HEK293T (cell line): Measurements from ENCODE around the gene NEK3.

ENCODE experiments used
- CTBP1 ChIP-seq: fragments of 450-650 bp; IDR thresholded peaks from 2 replicates; pipeline ENCODE4 v1.6.1; 2016; ENCODE audit warnings: borderline replicate concordance
- ELF4 ChIP-seq: fragments of 450-650 bp; IDR thresholded peaks from 2 replicates; pipeline ENCODE4 v1.6.1; 2017; ENCODE audit warnings: antibody characterized with exemption
- FOXA1 ChIP-seq: fragments of 450-650 bp; IDR thresholded peaks from 2 replicates; pipeline ENCODE4 v1.6.1; 2016; ENCODE audit warnings: mild to moderate bottlenecking
- FOXM1 ChIP-seq: fragments of 450-650 bp; IDR thresholded peaks from 2 replicates; pipeline ENCODE4 v1.6.1; 2017; ENCODE audit warnings: mild to moderate bottlenecking, borderline replicate concordance
- NFRKB ChIP-seq: fragments of 450-650 bp; IDR thresholded peaks from 2 replicates; pipeline ENCODE4 v1.6.1; 2016; ENCODE audit warnings: mild to moderate bottlenecking, moderate library complexity
- SP1 ChIP-seq: fragments of 450-650 bp; IDR thresholded peaks from 2 replicates; pipeline ENCODE4 v1.6.1; 2017
- TARDBP ChIP-seq: fragments of 450-650 bp; IDR thresholded peaks from 2 replicates; pipeline ENCODE4 v1.6.1; 2016
- ZNF384 ChIP-seq: fragments of 450-650 bp; IDR thresholded peaks from 2 replicates; pipeline ENCODE4 v1.6.1; 2016

DNA sequence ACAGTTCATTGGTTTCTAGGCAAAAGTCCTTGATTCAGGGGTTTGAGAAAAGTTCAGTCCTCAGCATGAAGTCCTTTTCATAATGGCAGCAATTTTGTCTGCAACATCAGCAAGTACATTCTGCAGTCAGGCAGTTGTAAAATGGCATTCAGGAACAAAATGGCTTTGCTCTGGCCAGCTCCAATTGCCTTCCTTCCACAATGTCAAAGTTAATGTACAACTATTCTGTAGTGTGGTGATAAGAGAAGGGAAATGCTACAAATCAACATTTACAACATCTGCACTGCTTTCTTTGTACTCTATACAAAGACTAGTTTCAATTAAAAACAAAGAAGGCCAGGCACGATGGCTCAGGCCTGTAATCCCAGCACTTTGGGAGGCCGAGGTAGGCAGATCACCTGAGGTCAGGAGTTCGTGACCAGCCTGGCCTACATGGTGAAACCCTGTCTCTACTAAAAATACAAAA, 1.8 kb upstream of the NEK3 start:
- TF ChIP-seq FOXM1 (no peak), NFRKB (no peak), SP1 (no peak), TARDBP (no peak), ELF4 (no peak), ZNF384 (no peak), CTBP1 (no peak), FOXA1 (no peak)
